Activated CD4-positive, CD25-positive, alpha-beta regulatory T cell (primary cell): Measurements from ENCODE around the gene KLK12.

ENCODE experiments used
- DNase-seq, 4 experiments: peaks; one replicate each; lab custom pipeline; 2025; lab: John Stamatoyannopoulos, UW

Gene KLK12, protein sequence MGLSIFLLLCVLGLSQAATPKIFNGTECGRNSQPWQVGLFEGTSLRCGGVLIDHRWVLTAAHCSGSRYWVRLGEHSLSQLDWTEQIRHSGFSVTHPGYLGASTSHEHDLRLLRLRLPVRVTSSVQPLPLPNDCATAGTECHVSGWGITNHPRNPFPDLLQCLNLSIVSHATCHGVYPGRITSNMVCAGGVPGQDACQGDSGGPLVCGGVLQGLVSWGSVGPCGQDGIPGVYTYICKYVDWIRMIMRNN

DNA sequence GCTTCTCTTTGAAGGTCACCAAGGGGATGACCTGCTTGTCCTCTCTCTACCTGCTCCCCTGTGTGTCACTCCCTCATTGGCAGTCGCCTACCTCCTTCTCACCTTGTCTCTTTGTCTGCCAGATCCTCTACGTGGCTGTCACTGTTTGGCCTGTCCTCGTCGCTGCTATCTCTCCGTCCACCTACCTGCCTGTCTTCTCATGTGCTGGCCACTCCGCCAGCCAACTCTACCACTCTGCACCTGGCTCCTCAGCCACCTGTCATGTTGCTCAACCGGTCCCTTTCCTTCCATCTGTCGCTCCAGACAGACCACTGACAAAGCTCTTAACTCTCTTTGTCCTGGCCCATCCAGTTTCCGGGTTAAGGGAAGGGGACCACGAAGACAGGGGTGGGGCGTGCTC is at the start of gene KLK12:
TSS of gene KLK12 (minus strand) at position 299 of the 400 bp plus-strand sequence. CDS start 381 bp downstream, outside the sequence.
- DNase-seq: no peak

DNA sequence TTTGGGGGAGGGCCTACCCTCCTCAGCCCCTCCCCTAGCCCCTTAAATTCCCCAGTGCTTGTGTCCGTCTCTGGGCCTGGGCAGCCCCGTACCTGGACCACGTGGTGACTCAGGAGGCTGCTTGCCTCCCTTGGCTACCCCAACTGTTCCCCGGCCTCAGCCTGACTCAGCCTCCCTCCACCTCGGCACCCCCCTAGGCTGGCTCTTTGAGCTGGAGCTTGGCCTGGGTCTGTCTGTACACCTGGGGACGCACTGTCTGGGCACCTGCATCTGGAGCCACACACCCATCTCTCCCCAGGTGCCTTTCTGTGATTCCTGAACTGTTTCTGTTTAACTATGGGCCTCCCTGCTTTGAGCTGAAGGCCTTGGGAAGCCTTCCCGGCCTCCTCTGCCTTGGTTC is 49.7 kb upstream of the KLK12 start:
- DNase-seq: no peak

DNA sequence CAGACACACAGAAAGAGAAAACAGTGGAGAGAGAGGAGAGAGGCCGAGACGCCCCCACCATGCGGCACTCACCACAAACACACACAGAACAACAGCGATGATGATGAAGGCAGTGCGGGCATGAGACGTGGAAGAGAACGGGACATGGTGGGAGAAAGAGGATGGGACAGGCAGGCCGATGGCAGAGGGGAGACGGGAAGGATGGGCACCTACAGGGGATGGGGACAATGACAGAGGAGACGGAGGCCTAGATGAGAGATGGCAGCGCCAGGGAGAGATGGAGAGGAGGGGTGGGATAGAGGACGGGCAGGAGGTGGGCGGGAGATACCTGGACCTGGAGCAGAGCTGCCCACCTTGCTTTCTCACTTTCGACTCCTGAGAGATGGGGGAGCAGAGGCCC is 49.0 kb upstream of the KLK12 start:
- DNase-seq: no peak

DNA sequence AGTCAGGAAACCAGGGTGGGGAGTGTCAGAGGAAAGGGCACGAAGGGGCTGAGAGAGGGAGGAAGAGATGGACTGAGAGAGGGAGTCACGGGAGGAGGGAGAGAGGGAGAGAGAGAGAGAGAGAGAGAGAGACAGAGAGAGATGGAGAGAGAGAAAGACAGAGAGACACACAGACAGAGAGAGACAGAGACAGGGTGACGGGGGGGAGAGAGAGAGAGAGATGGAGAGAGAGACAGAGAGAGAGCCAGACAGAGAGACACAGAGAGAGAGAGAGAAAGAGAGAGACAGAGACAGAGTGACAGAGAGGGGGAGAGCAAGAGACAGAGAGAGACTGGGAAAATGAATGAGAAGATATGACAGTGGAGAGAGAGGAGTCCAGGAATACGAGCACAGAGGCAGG is 48.4 kb upstream of the KLK12 start:
- no peak for DNase-seq

DNA sequence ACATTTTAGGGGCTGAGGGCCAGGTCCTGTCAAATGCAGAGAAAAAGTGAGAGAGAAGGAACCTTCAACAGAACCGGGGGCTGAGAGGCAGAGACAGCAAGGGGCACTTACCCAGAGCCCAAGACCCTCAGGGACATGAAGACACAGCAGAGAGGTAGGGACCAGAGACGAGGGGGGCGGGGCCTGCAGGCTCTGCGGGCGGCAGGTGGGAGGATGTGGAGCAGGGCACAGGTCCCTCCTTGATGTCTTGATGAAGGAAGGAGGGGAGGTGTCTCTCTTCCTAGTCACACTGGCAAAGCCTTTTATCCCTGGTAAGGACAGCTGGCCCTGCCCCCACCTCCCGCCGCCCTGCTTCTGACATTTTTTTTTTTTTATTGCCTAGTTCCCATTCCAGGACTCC is 47.8 kb upstream of the KLK12 start, which contains the start of gene KLK14:
TSS of gene KLK14 (minus strand) at position 277 of the 400 bp plus-strand sequence. CDS start at position 4, 273 bp downstream.
- no peak for DNase-seq

DNA sequence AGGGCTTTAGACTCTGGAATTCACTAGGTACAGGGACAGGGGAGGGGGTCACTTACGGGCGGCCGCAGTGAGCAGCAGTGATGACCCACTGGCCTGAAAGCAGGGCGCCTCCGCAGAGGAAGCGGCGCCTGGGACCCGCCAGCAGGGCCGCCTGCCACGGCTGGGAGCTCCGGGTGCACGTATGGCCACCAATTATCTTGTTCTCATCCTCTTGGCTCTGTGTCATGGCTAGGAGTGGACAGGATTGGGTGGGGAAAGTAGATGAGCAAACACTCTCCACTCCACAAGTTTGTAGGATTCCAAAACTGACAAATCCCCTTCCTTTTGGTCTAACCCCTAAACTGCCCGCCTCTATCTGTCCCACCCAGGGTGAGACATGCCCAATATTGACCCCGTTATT is 46.7 kb upstream of the KLK12 start:
- no peak for DNase-seq

DNA sequence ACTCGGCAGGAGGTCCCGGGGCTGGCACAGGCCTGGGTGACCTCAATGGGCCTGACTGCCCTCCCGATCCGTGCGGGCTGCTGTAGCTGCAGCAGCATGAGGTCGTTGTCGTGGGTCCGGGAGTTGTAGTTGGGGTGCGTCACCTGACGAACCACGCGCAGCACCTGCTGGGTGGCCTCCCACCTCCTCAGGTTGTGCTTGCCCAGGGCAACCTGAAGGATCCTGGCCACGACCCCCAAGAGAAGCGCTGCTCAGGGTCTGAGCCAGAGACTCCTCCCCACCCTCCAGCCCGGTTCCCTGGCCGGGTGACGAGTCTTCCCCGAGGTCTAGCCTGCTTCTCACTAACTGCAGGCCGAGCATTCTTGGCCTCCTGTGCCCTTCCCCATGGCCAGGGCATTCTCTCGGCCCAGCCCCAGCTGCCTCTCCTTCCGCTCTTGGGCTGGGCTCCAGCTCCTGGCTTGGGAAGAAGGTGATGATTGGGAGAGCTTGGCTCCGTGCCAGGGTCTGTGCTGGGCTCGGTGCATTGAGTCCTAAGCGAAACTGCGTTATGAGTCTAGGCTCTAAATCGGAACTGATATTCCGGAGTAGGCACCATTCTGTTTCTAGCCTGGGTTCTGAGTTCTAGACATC is 44.8 kb upstream of the KLK12 start:
- DNase-seq: no peak

DNA sequence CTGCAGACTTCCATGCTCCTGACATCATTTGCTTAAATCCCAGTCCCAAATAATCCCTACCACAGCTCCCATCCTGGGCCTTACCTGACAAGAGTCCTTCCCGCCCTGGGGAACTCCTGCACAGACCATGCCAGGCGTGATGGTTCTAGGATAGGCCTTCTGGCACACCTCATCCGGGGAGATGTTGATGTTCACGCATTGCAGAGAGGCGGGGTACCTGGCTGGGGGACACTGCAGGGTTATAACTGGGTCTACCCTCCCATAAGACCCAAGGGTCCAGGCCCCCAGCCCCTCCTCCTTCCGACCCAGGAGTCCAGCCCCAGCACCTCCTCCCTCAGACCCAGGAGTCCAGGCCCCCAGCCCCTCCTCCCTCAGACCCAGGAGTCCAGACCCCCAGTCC is 43.9 kb upstream of the KLK12 start:
- DNase-seq: no peak

DNA sequence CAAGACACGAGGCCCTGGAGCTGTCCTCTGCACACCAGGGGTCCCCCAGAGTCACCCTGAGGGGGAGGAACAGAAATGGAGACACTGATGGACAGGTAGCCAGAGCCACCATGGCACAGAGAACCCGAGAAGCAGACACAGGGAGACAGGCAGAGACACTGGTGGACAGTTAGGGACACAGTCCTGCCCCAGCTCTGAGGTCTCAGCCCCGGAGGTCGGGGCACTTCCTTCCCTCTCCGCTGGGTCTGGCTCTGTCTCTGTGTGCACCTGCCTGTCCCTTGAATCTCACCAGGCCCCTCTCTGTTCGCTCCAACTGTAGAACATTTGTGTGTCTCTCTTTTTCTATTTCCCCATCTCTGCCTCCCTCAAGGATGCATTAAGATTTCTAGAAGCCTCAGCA is 43.3 kb upstream of the KLK12 start:
- no peak for DNase-seq

DNA sequence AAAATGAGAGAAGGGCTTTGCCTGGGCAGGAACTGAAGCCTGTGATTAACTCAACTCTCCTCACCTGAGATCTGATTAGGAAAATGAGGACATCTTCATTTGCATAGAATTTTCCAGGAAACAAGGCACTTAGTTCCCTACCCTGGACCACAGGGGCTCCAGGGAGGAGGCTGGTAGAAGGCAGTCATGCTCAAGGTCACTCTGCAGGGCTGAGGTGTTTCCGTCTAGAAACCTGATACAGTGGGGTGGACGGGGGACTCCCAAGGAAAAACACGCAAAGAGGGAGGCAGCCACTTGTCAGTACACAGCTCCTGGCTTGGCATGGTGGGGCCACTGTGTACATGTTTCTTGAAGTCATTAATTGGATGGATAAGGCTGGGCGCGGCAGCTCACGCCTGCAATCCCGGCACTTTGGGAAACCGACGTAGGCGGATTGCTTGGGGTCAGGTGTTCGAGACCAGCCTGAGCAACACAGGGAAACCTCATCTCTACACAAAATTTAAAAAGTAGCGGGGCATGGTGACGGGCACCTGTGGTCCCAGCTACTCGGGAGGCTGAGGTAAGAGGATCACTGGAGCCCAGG is 41.9 kb upstream of the KLK12 start:
- no peak for DNase-seq

DNA sequence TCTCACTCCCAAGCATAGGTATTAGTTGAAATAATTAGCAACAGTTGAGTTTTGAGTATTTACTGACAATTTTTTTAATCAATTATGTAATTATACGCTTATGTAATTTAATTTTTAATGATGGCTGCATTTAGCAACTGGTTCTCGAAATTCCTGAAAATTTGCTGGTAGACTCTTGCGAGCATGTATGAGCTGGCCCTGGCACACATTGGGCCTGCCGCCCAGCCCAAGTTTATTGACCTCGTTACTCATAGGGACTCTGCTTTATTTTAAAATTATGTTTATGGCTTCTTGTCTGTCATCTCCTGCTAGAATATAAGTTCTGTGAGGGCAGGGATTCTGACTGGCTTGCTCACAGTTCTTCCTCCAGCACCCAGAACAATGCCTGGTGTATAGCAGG is 41.2 kb upstream of the KLK12 start:
- DNase-seq: no peak

DNA sequence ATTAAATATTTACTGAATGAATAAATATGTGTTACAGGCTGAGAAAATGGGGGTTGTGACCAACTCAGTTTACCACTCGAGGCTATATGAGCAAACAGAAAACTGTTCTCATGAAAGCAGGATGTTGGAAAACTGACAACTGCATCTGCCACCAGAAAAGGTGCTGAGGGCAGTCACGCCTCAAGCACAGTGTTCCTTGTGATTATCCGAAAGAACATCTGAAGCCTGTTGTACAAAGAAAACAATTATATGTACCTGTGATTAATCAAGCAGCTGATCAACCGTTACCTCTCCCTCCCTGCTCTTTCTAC is 36.2 kb upstream of the KLK12 start:
- DNase-seq: no peak

DNA sequence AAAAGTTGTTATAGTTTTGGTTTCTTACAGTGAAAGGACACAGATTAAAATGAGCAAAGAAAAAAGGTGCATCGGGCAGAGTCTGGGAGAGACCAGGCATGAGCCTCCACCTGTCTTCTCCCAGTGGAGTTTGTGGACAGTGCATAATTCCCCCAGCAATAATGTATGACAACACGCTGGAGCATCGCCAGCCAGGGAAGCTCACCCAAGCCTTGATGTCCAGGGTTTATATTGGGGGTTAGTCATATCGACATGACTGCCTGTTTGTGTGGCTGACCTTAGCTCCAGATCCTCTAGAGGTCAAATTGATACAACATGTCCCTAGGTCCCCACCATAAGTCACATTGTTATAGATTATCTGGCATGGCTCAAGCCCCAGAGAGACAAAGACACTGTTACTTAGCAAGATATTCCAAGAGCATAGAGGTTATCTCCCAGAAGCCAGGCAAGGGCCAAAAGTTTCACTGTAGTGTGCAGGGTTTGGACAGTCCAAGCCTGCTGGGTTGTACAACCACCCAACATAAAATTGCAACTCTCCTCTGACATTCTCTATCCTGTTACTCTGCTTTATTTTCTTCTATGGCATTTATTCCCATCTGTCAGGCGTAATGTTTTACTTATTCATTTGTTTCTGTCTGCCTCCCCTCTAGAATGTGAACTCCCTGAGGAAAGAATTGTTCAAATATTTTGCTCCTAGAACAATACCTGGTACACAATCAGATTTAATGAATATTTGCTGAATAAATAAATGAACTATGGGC is 35.7 kb upstream of the KLK12 start:
- DNase-seq: no peak

DNA sequence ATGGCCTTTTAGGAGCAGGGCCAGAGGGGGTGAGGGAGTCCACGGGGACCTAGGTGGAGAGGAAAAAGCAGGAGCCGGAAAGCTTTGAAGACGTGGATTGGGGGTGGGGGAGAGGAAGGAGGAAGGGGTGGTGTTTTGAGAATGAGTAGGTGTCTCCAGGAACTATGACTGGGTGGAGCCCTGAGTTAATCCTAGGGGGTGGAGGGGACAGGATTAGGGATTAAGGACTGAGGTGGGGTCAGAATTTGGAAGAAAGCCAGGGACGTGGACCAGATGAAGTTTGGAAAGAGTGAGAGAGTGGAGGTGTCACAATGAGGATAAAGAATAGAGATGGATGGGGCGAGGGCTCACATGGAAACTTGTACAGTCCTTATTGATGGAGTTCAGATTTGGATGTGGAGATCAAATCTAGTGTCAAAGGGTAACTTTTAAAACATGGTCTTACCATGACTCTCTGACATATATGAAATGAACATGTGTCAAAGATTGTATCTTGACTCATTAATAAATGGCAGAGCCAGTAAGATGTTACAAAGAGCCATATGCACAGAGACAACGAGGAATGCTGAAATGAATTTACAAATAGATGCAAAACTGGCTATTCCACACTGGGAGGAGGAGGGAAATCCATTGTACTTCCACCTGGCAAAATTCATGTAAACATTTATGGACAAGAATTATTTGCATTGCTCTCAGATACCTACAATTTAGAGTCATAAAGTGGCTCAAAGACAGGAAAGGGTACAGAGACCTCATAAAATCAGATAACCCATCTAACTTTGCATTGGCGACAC is 31.8 kb upstream of the KLK12 start:
- no peak for DNase-seq

DNA sequence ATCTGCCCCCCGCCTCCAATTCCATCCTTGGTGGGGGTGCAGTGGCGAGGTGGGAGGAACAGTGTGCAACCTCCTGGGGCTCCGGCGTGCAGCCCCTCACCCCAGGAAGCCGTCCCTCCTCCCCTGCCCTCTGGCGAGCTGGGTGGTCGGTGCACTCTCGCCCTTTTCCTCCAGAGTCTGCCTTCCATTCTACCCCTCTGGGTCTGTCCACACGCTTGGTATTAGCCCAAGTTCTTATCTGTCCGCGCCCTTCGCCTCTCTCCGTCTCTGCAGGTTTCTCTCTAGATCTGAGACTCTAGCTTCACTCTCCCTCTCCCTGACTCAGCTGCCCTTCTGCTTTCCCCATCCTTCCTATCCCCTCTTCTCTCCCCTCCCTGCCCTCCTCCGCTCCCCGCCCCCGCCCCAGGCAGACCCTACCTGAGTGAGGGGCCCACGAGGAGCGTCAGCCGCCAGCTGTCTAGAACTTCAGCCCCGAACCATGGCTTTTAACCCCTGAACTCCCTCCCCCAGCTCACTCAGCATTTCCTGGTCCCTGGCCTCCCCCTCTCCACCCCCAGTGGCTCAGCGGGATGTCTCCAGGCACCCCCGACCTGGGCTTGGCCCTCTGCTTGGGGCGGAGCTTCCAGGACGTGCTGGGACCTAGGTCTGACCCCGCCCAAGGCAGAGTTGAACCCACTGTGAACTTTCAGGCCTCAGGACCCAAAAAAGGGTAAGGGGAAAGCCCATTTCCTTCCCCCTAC is 30.6 kb upstream of the KLK12 start:
- DNase-seq: no peak

DNA sequence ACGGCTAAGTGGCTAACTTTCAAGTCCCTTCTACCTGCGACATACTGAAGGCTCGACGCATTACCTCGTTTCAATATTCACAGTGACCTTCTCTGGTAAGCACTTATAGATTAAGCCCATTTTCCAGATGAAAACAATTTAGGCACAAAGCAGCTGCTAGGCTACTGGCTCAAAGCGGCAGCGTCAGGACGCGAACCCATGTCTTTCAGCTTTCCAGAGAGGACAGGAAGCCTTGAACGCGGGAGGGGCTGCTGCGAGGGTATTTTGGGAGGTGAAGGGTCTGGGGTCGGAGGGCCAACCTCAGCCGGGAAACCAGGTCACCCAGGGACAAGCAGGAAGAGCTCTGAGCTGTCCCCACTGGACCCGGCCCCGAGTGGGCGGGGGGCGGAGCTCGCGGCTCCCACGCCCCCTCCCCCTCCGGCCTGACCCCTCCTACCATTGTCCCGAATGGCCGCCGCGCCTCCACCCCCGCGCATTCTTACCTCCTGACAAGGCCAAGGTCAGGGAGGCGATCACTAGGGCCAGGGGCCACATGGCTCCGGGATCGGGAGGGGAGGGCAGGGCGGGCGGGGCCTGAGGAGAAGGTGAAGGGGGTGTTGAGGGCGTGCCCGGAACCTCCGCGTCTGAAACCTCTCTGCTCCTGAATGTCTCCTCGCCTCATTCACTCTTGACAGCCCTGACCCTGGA is 29.9 kb upstream of the KLK12 start, which contains the start of gene KLK13:
TSS of gene KLK13 (minus strand) at position 559 of the 687 bp plus-strand sequence. CDS start at position 534, 25 bp downstream.
- no peak for DNase-seq

DNA sequence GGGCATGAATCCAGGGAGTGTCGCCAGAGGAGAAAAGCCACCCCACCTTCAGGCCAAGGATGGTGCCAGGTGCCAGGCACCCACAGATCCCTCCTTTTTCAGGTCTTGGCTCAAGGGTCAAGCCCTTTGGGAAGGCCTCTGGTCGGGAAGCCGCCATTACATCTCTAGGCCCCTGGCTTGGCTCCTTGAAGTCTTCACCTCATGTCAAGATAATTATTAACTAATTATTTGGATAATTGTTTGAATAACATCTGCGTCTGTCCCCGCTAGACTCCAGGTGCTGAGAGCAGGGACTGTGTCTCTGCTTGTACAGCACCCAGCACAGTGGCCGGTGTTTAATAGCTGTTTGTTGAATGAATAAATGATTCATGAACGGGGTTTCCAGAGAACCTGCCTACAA is 28.9 kb upstream of the KLK12 start:
- no peak for DNase-seq

DNA sequence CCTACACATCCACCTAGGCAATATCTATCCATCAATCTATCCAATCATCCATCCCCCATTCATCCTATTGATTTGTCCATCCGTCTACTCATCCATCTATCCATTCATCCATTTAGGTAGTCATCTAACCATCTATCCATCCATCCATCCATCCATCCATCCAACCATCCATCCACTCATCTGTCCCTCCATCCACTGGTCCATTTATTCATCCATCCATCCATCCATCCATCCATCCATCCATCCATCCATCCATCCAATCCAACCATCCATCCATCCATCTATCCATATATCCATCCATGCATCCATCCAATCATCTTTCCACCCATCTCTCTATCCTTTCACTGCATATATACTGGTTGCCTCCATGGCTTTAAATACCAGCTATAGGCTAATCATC is 26.2 kb upstream of the KLK12 start:
- no peak for DNase-seq

DNA sequence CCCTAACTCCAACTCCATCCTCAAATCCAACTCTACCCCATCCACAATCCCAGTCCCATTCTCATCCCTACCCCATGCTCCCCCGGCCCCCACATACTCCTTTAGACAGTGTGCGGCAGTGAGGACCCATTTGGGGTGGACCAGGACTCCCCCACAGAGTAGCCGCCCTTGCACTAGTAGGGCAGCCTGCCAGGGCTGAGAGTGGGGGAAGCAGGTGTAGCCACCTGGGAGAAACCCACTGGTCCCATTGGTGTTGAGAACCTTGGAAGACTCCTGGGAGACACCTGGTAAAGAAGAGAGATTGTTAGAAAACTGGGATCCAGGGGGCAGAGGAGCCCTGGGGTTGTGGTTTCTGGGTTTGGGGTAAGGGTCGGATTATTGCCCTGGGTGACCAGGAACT is 25.5 kb upstream of the KLK12 start:
- DNase-seq: no peak

DNA sequence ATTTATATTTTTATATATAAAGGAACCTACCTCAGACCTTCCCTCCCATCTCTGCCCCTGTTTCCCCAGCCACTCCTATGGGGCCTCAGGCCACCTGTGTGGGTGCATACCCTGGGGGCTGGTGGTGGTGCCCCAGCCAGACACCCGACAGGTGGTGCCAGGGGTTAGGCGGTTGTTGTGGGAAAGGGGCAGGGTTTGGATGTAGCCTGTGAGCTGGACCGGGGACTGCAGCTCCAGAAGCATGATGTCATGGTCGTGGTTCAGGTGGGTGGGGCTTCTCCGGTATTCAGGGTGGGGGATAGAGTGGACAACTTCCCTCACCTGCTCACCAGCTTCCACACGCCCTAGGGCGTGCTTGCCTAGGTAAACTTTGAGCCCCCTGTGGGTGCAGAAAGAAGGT is 24.9 kb upstream of the KLK12 start:
- no peak for DNase-seq

DNA sequence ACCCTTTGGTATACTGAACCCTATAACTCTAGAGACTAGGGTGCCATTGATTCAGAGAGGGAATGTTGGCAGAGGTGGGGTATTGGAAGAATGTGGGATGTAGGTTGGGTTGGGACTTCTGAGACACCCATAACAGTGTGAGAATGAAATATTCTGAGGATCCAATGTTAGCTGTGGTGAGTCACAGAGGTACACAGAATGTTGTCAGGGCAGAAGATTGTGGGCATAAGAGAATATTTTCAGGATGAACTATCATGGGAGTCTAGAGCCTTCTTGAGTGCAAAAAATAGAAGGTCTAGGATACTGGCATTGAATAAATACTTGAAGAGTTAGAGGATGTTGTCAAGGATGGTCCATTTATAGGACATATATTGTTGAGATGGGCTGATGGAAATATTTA is 21.1 kb upstream of the KLK12 start:
- no peak for DNase-seq
